HG02970 (cell line): Measurements from ENCODE around the gene SPTSSA.
"Not testable (repeated sequence)": the region's sequence is repeated elsewhere in the genome, so short reads cannot be mapped to it uniquely, and the experiment has no call there.

Experiments used
- ATAC-seq: cut with Tn5 transposase; IDR thresholded peaks from one replicate; pipeline ENCODE4 v1.9.1; 2021; ENCODE audit warnings: mild to moderate bottlenecking, moderate library complexity, moderate number of reproducible peaks; ENCODE audit not compliant: unreplicated experiment, low FRiP score

The SPTSSA gene

DNA sequence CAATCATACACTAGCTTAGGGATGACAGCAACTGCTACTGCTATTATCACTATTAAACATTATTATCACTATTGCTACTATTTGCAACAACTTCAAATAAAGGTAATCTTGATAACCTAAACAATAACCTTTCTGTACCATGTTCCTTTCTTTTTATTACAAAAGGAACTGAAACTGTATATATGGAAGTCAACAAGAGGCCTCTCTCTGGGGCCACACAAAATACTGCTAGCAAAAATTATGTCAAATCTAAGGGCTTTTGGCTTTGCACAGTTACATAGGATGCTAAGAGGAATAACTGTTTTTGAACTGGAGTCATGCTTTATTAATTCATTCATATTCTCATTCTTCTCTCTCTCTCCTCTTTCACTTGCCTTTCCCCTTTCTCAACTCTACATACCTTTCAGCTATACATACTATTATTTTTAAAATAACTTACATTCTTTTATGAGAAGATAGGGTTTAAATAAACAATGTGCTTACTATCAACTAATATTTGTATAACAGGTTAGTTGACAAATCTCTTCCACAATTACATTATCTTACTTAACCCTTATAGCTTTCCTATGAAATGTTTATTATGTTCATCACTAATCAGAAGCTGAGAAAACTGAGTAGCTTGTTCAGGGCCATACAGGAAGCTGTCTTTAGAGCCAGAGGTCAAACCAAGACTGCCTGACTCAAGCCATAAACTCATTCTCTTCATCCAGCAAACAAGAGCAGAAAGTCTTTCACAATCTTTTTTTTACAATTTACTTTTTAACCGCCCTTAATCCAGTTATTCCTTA, 25.7 kb downstream of the SPTSSA start:
- ATAC-seq: no peak

- ATAC-seq: no peak
Observed at GRCh38 chr14:34433957-34434356, 28.1 kb downstream of the SPTSSA start.

- ATAC-seq: not testable (repeated sequence)
Observed at GRCh38 chr14:34428102-34428466, 34.0 kb downstream of the SPTSSA start.

DNA sequence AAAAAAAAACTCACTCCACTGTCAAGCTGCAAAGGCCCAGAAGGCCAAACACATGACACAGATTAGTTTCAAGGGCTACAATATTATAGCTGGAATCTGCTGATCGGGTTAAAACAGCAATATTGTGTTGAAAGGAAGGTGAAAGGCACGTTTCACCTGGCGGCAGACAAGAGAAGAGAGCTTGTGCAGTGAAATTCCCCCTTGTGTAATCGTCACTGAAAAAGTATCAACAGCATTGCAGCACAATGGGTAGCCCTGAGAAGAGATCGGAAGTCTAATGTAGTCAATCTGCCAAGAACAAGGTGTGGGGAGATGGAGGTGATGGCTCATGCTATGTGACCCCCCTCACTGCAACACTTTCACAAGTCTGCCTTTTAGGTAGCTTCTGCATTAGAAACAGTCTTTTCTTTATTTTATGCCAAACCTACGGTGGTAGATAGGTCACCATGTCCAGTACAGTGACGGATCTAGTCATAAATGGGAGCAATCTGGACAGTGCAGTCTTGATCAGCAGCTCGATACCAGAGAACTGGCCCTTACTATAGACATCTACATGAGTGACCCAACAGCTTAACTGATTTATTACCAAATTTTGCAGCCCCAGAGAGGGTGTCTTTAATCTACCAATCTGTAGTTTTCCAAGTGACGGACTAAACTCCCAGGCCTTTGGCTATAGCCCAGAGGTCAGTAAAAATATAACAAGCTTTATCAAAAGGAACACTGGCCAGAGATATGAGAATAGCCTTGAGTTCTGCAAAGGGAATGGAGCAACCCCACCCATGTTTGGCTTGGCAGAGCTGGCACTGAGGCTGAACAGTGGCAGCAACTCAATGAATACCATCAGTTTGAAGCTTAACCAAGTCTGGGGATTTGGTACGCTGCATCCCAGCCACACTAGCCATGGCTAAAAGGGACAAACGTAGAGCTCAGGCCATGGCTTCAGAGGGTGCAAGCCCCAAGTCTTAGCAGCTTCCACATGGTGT, 35.4 kb downstream of the SPTSSA start:
- ATAC-seq: no peak

- ATAC-seq: no peak
Observed at GRCh38 chr14:34425095-34425851, 36.8 kb downstream of the SPTSSA start.

GRCh38 chr14:34424488-34424887, 37.6 kb downstream of the SPTSSA start:
- ATAC-seq: no peak

DNA sequence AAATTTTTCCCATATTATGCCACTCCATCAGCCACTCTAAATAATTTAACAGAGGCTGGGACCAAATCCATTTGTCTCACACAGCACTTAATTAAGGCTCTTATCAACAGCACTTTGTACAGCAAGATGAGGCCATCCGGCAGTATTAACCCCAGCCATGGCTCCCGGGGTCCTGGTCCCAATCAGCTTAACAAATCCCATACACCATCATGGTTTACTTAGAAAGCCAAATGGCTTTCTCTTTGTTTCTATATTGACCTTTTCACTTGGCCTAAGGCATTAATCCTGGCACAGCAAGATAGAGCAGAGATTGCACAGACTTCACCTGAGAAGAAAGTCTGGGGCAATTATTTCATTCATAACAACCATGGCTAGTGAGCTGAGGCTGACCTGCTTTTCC, 38.6 kb downstream of the SPTSSA start:
- ATAC-seq: no peak

DNA sequence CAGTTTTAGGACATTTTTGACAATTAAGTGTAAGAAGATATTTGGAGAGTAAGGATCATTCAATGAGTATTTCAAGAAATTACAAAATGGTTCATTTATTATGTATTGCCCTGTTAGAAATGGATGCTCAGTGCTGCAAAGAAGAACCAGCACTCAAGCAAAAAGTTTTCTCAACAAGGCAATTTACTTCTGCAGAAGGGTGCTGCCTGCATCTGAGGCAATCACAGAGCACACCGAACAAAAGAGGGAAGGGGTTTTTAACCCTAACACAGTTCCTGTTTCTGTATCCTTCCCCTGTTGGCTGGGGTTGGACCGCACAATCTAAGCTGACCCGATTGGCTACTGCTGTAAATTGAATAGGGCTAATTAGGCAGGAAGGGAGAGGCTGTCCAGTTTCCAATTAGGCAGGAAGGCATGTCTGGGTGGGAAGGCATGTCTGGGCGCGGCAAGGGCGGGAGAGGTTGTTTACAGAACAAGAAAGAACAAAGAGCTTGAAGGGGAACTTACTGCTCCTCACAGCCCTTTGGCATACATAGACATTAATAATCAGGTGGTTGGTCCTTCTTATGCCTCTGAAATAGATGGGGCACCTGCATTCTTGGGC, 41.4 kb downstream of the SPTSSA start:
- no peak for ATAC-seq

GRCh38 chr14:34409721-34410120, 52.3 kb downstream of the SPTSSA start:
- no peak for ATAC-seq

GRCh38 chr14:34407951-34408350, 54.1 kb downstream of the SPTSSA start:
- ATAC-seq: no peak

GRCh38 chr14:34404416-34404815, 57.6 kb downstream of the SPTSSA start:
- no peak for ATAC-seq

DNA sequence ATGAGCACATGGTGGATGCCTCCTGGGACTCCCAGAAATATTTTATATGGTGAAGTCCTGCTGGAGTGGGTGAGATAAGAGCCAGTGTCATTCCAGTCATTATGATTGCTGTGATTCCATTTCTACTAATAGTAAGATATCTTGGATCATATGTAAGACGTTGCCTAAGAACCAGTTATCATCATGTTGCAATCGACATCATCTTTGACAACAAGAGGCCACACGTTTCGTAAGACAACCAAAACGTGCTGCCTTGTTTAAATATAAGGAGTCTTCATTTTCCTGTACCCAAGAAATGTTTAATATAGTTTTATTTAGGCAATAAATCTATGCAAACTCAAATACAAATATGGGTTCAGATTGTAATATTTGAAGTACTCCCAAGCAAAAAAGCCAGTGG, 58.4 kb downstream of the SPTSSA start:
- no peak for ATAC-seq

- no peak for ATAC-seq
Observed at GRCh38 chr14:34398024-34398423, 64.0 kb downstream of the SPTSSA start.

GRCh38 chr14:34387974-34388516, 74.0 kb downstream of the SPTSSA start:
- ATAC-seq: no peak

GRCh38 chr14:34386865-34387485, 75.1 kb downstream of the SPTSSA start:
- ATAC-seq: no peak

DNA sequence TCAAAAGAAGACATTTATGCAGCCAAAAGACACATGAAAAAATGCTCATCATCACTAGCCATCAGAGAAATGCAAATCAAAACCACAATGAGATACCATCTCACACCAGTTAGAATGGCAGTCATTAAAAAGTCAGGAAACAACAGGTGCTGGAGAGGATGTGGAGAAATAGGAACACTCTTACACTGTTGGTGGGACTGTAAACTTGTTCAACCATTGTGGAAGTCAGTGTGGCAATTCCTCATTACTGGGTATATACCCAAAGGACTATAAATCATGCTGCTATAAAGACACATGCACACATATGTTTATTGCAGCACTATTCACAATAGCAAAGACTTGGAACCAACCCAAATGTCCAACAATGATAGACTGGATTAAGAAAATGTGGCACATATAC, 76.2 kb downstream of the SPTSSA start:
- not testable (repeated sequence) for ATAC-seq

DNA sequence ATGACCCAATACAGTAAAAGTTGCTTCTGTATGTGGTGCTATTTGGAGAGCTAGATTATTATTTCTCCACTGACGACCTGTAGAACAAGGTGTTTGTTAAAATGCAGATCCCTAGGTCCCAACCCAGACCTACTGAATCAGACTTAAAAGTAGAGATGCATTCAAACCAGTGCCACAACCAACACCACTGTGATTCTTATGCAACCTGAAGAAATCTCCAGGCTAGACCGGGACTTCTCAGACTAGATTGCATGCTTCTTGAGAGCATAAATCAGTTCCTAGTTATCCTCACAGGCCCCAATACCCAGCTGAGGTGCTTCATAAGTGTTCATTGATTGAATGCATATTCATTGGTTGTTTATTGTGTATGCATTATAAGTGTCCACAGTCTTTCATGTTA, 78.2 kb downstream of the SPTSSA start:
- no peak for ATAC-seq
